ENCODE data around the gene CEP131.
A peak's percentile ranks its signal among the peaks of the same experiment; 100 is the strongest.
"Not testable (repeated sequence)": the region's sequence is repeated elsewhere in the genome, so short reads cannot be mapped to it uniquely, and the experiment has no call there.

Gene CEP131

DNA sequence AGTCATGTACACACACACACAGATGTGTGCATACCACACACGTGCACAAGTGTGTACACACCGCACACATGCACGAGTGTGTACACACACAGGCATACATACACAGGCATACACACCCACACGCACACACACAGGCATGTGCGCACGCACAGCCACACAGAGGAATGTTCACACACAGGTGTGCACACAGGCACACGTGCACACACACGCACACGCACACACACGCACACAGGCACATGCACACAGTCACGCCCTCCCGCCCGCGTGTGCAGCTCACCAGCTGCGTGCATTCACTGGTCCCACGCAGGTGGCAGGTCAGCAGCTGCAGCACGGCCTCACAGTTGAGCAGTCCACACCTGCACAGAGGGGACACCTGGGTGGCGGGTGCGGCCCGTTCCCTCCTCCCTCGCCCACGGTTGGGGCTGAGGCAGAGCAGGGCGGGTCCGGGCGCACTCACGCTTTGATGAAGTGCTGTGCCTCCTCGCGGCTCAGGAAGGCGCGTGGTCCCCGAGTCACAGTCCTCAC is 8.4 kb upstream of the CEP131 start:
- H3K4me1 ChIP-seq (ENCODE audit: control insufficient read depth, insufficient read depth, low read length, poor library complexity, severe bottlenecking): peaks cover 8% of the 10 kb centered on the region
- 94 to 95% methylated on average over 23 to 31 of the region's 31 CpGs for WGBS, 2 experiments (ENCODE audit: insufficient coverage in 2 of 2)
- peaks cover 45% of the 10 kb centered on the region for H3K36me3 ChIP-seq (ENCODE audit: control insufficient read depth, insufficient read depth, low read length)
- peaks cover 4% of the 10 kb centered on the region for H3K9me3 ChIP-seq (ENCODE audit: control insufficient read depth, low read length)
- no peak overlapping the region for H3K4me3 ChIP-seq (ENCODE audit: extremely low read depth, insufficient read depth, low read length, poor library complexity, severe bottlenecking)
- no peak overlapping the region for H3K27ac ChIP-seq (ENCODE audit: low read depth, low read length, severe bottlenecking)

- Histone ChIP-seq H3K4me1 (ENCODE audit: control insufficient read depth, insufficient read depth, low read length, poor library complexity, severe bottlenecking) (peaks cover 3% of the 10 kb centered on the region), H3K36me3 (ENCODE audit: control insufficient read depth, insufficient read depth, low read length) (peaks cover 45% of the 10 kb centered on the region), H3K4me3 (ENCODE audit: extremely low read depth, insufficient read depth, low read length, poor library complexity, severe bottlenecking) (no peak overlapping the region), H3K27ac (ENCODE audit: low read depth, low read length, severe bottlenecking) (no peak overlapping the region), H3K9me3 (ENCODE audit: control insufficient read depth, low read length) (peaks cover 4% of the 10 kb centered on the region)
- WGBS, 2 experiments (ENCODE audit: insufficient coverage in 2 of 2): 96 to 99% methylated on average over 16 to 17 of the region's 26 CpGs
Measured at GRCh38 chr17:81230043-81230820, 7.5 kb upstream of the CEP131 start.

GRCh38 chr17:81229666-81229920 is 6.8 kb upstream of the CEP131 start:
- Histone ChIP-seq H3K27ac (ENCODE audit: low read depth, low read length, severe bottlenecking) (no peak overlapping the region), H3K9me3 (ENCODE audit: control insufficient read depth, low read length) (peaks cover 4% of the 10 kb centered on the region), H3K4me1 (ENCODE audit: control insufficient read depth, insufficient read depth, low read length, poor library complexity, severe bottlenecking) (no peaks in the 10 kb centered on the region), H3K4me3 (ENCODE audit: extremely low read depth, insufficient read depth, low read length, poor library complexity, severe bottlenecking) (no peak overlapping the region), H3K36me3 (ENCODE audit: control insufficient read depth, insufficient read depth, low read length) (peaks cover 45% of the 10 kb centered on the region)
- 87 to 93% methylated on average over 14 of the region's 14 CpGs for WGBS, 2 experiments (ENCODE audit: insufficient coverage in 2 of 2)

GRCh38 chr17:81228834-81229665 is 6.3 kb upstream of the CEP131 start:
- 91 to 97% methylated on average over 16 to 30 of the region's 32 CpGs for WGBS, 2 experiments (ENCODE audit: insufficient coverage in 2 of 2)
- Histone ChIP-seq H3K27ac (ENCODE audit: low read depth, low read length, severe bottlenecking) (no peak overlapping the region), H3K4me3 (ENCODE audit: extremely low read depth, insufficient read depth, low read length, poor library complexity, severe bottlenecking) (no peak overlapping the region)

DNA sequence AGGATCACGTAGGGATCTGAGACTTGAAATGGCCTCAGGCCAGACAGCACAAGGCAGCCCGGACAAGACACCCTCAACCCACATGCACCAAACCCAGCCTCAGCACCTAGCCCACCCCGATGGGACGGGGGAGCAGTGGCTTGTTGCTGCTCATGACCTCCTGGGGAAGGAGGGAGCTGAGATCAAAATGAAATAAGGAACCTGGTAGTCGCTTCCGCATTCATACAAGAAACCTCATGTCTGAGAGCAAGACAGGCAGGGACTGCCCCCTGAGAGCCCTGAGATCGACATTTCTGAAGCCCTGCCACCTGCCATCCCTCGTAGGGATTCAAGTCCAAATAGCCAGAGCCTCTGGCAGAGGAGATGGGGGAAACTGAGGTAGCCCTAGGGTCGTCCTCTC is 5.7 kb upstream of the CEP131 start:
- peaks cover 37% of the 10 kb centered on the region for H3K36me3 ChIP-seq (ENCODE audit: control insufficient read depth, insufficient read depth, low read length)
- 91 to 93% methylated on average over 6 to 8 of the region's 9 CpGs for WGBS, 2 experiments (ENCODE audit: insufficient coverage in 2 of 2)
- no peak overlapping the region for H3K4me3 ChIP-seq (ENCODE audit: extremely low read depth, insufficient read depth, low read length, poor library complexity, severe bottlenecking)
- no peak overlapping the region for H3K27ac ChIP-seq (ENCODE audit: low read depth, low read length, severe bottlenecking)
- peaks cover 4% of the 10 kb centered on the region for H3K9me3 ChIP-seq (ENCODE audit: control insufficient read depth, low read length)
- H3K4me1 ChIP-seq (ENCODE audit: control insufficient read depth, insufficient read depth, low read length, poor library complexity, severe bottlenecking): no peaks in the 10 kb centered on the region

More at GRCh38 chr17:81228834-81229665, 6.3 kb upstream of the CEP131 start:
- peaks cover 4% of the 10 kb centered on the region for H3K9me3 ChIP-seq (ENCODE audit: control insufficient read depth, low read length)
- H3K36me3 ChIP-seq (ENCODE audit: control insufficient read depth, insufficient read depth, low read length): peaks cover 41% of the 10 kb centered on the region
- H3K4me1 ChIP-seq (ENCODE audit: control insufficient read depth, insufficient read depth, low read length, poor library complexity, severe bottlenecking): no peaks in the 10 kb centered on the region

- not testable (repeated sequence) for H3K9me3 ChIP-seq (ENCODE audit: control insufficient read depth, low read length); H3K4me3 ChIP-seq (ENCODE audit: extremely low read depth, insufficient read depth, low read length, poor library complexity, severe bottlenecking); H3K4me1 ChIP-seq (ENCODE audit: control insufficient read depth, insufficient read depth, low read length, poor library complexity, severe bottlenecking); H3K27ac ChIP-seq (ENCODE audit: low read depth, low read length, severe bottlenecking)
- WGBS, 2 experiments (ENCODE audit: insufficient coverage in 2 of 2): no CpG with 5 or more reads among the region's 2 CpGs
- H3K36me3 ChIP-seq (ENCODE audit: control insufficient read depth, insufficient read depth, low read length): peaks cover 31% of the 10 kb centered on the region
Measured at GRCh38 chr17:81227630-81228029, 4.9 kb upstream of the CEP131 start.

GRCh38 chr17:81223762-81224130 is 981 bp upstream of the CEP131 start:
- H3K9me3 ChIP-seq (ENCODE audit: control insufficient read depth, low read length): peaks cover 4% of the 10 kb centered on the region
- WGBS, 2 experiments (ENCODE audit: insufficient coverage in 2 of 2): 74 to 84% methylated on average over 11 of the region's 11 CpGs
- H3K27ac ChIP-seq (ENCODE audit: low read depth, low read length, severe bottlenecking): no peak overlapping the region
- H3K4me3 ChIP-seq (ENCODE audit: extremely low read depth, insufficient read depth, low read length, poor library complexity, severe bottlenecking): peak overlapping the region; percentile 23
- peaks cover 9% of the 10 kb centered on the region for H3K36me3 ChIP-seq (ENCODE audit: control insufficient read depth, insufficient read depth, low read length)
- H3K4me1 ChIP-seq (ENCODE audit: control insufficient read depth, insufficient read depth, low read length, poor library complexity, severe bottlenecking): peaks cover 8% of the 10 kb centered on the region

- Histone ChIP-seq H3K9me3 (ENCODE audit: control insufficient read depth, low read length) (peaks cover 4% of the 10 kb centered on the region), H3K4me3 (ENCODE audit: extremely low read depth, insufficient read depth, low read length, poor library complexity, severe bottlenecking) (peak overlapping the region; percentile 89), H3K4me1 (ENCODE audit: control insufficient read depth, insufficient read depth, low read length, poor library complexity, severe bottlenecking) (peaks cover 8% of the 10 kb centered on the region), H3K27ac (ENCODE audit: low read depth, low read length, severe bottlenecking) (no peak overlapping the region), H3K36me3 (ENCODE audit: control insufficient read depth, insufficient read depth, low read length) (peaks cover 11% of the 10 kb centered on the region)
- WGBS, 2 experiments (ENCODE audit: insufficient coverage in 2 of 2): 0% methylated on average over 25 to 30 of the region's 30 CpGs
Measured at GRCh38 chr17:81222620-81222905, 202 bp downstream of the CEP131 start.

DNA sequence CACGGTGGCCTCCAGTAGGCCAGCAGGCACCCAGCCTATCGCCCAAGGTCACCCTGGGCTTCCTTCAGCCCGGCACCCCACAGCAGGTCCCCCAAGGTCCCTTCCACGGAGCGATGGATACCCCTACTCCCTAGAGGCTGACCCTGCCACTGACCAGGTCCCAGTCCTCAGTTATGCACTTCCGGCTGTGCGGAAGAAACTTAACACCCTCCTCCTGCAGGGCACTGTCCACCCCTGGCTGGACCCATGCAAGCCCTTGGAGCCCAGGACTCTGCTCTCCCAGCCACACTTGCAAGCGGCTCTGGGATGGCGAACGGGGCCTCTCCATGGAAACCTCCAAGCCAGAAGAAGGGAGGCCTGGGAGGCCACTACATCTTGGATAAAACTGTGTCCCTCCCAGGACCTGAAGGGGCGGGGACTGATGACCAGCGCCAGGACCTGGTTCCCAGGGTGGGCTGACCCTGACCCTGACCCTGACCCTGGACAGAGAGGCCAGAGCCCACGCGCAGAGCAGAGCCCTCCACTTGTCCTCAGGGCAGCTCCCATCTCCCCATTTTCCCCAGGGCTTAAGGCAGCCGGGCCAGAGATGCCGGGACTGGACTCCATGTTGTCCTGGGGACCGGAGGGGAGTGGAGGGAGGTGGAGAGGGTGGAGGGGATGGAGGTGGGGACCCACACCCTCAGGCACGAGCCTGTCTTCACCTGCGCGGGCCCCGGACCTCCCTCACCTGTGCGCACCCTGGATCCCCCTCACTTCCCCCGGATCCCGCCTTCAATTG is 734 bp downstream of the CEP131 start:
- Histone ChIP-seq H3K9me3 (ENCODE audit: control insufficient read depth, low read length) (peaks cover 2% of the 10 kb centered on the region), H3K36me3 (ENCODE audit: control insufficient read depth, insufficient read depth, low read length) (peaks cover 13% of the 10 kb centered on the region), H3K4me1 (ENCODE audit: control insufficient read depth, insufficient read depth, low read length, poor library complexity, severe bottlenecking) (peaks cover 8% of the 10 kb centered on the region), H3K27ac (ENCODE audit: low read depth, low read length, severe bottlenecking) (no peak overlapping the region), H3K4me3 (ENCODE audit: extremely low read depth, insufficient read depth, low read length, poor library complexity, severe bottlenecking) (peak overlapping the region; percentile 89)
- WGBS, 2 experiments (ENCODE audit: insufficient coverage in 2 of 2): 26 to 44% methylated on average over 14 to 20 of the region's 24 CpGs

- Histone ChIP-seq H3K9me3 (ENCODE audit: control insufficient read depth, low read length) (no peaks in the 10 kb centered on the region), H3K4me3 (ENCODE audit: extremely low read depth, insufficient read depth, low read length, poor library complexity, severe bottlenecking) (peak overlapping the region; percentile 8), H3K36me3 (ENCODE audit: control insufficient read depth, insufficient read depth, low read length) (peaks cover 17% of the 10 kb centered on the region), H3K27ac (ENCODE audit: low read depth, low read length, severe bottlenecking) (no peak overlapping the region), H3K4me1 (ENCODE audit: control insufficient read depth, insufficient read depth, low read length, poor library complexity, severe bottlenecking) (peaks cover 8% of the 10 kb centered on the region)
- 69 to 76% methylated on average over 7 to 11 of the region's 11 CpGs for WGBS, 2 experiments (ENCODE audit: insufficient coverage in 2 of 2)
Measured at GRCh38 chr17:81221371-81221841, 1.4 kb downstream of the CEP131 start.
